Stimulated activated CD4-positive, alpha-beta T cell treated with anti-CD3 and anti-CD28 coated beads, TNF-alpha, amount 100 ng/mL, for 24 hours (primary cell): ENCODE results near the gene GAL3ST1.
A peak's percentile ranks its signal among the peaks of the same experiment; 100 is the strongest.
"Not testable (repeated sequence)": the region's sequence is repeated elsewhere in the genome, so short reads cannot be mapped to it uniquely, and the experiment has no call there.

Experiments
- DNase-seq, 3 experiments: peaks; one replicate each; pipeline ENCODE4 v3.0.0-alpha.2; 2020; ENCODE audit warnings: low read depth in 3 of 3

Gene GAL3ST1

GRCh38 chr22:30564761-30565119, 9.7 kb downstream of the GAL3ST1 start:
- no peak for DNase-seq

- no peak for DNase-seq
Observed at GRCh38 chr22:30564045-30564760, 10.3 kb downstream of the GAL3ST1 start.

- DNase-seq: no peak
Observed at GRCh38 chr22:30562366-30562765, 12.1 kb downstream of the GAL3ST1 start.

GRCh38 chr22:30561402-30562189, 12.9 kb downstream of the GAL3ST1 start:
- DNase-seq: no peak

GRCh38 chr22:30560643-30561202, 13.7 kb downstream of the GAL3ST1 start:
- peak in 1 of 3 experiments; percentile 18 for DNase-seq

- DNase-seq: no peak
Observed at GRCh38 chr22:30559889-30560288, 14.6 kb downstream of the GAL3ST1 start.

- DNase-seq: no peak
Observed at GRCh38 chr22:30557243-30557642, 17.2 kb downstream of the GAL3ST1 start.

- DNase-seq: no peak
Observed at GRCh38 chr22:30556388-30556787, 18.1 kb downstream of the GAL3ST1 start.

- DNase-seq: no peak
Observed at GRCh38 chr22:30555282-30556210, 18.9 kb downstream of the GAL3ST1 start.

GRCh38 chr22:30553971-30554370, 20.5 kb downstream of the GAL3ST1 start:
- no peak for DNase-seq

GRCh38 chr22:30552719-30553118, 21.7 kb downstream of the GAL3ST1 start:
- no peak for DNase-seq

- DNase-seq: not testable (repeated sequence)
Observed at GRCh38 chr22:30551813-30552212, 22.7 kb downstream of the GAL3ST1 start.

- DNase-seq: no peak
Observed at GRCh38 chr22:30547188-30547587, 27.3 kb downstream of the GAL3ST1 start.

GRCh38 chr22:30546616-30547015, 27.8 kb downstream of the GAL3ST1 start, which contains the start of gene SEC14L6:
Gene SEC14L6, minus strand, starts transcription at chr22:30546741. Its CDS starts 59 bp downstream, at chr22:30546682.
- DNase-seq: no peak

GRCh38 chr22:30542811-30543188, 31.7 kb downstream of the GAL3ST1 start:
- no peak for DNase-seq

- no peak for DNase-seq
Observed at GRCh38 chr22:30541961-30542810, 32.3 kb downstream of the GAL3ST1 start.

GRCh38 chr22:30541511-30541910, 33.0 kb downstream of the GAL3ST1 start:
- DNase-seq: not testable (repeated sequence)

GRCh38 chr22:30539368-30539767, 35.1 kb downstream of the GAL3ST1 start:
- DNase-seq: no peak

- no peak for DNase-seq
Observed at GRCh38 chr22:30538280-30538679, 36.2 kb downstream of the GAL3ST1 start.

GRCh38 chr22:30537083-30537731, 37.3 kb downstream of the GAL3ST1 start:
- DNase-seq: no peak
